ENCODE results near the gene TAF3.

The TAF3 gene

DNA sequence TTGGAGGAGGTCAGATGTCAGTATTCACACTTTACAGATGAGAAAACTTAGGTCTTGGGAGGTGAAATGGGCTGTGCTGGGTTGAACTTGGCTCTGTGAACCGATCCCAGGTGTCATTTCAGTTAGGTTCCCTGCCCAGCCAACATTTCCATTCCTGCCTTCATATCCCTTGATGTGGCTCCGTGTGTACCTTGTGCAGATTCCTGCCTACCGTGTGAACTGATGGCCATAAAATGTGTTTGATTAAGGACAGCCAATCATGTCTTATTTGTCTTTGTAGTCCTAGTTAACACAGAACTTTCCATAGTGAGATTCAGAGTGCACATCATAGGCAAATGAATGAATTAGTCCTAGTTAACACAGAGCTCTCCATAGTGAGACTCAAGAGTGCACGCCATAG, 135.1 kb downstream of the TAF3 start:
- no peak overlapping the region for H3K4me3 ChIP-seq (ENCODE audit: low read depth, low read length)
- TF ChIP-seq, protein P1, sequence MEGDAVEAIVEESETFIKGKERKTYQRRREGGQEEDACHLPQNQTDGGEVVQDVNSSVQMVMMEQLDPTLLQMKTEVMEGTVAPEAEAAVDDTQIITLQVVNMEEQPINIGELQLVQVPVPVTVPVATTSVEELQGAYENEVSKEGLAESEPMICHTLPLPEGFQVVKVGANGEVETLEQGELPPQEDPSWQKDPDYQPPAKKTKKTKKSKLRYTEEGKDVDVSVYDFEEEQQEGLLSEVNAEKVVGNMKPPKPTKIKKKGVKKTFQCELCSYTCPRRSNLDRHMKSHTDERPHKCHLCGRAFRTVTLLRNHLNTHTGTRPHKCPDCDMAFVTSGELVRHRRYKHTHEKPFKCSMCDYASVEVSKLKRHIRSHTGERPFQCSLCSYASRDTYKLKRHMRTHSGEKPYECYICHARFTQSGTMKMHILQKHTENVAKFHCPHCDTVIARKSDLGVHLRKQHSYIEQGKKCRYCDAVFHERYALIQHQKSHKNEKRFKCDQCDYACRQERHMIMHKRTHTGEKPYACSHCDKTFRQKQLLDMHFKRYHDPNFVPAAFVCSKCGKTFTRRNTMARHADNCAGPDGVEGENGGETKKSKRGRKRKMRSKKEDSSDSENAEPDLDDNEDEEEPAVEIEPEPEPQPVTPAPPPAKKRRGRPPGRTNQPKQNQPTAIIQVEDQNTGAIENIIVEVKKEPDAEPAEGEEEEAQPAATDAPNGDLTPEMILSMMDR (IDR thresholded peaks at IDR 0.05; ENCODE audit: low read depth, low read length): no peak

DNA sequence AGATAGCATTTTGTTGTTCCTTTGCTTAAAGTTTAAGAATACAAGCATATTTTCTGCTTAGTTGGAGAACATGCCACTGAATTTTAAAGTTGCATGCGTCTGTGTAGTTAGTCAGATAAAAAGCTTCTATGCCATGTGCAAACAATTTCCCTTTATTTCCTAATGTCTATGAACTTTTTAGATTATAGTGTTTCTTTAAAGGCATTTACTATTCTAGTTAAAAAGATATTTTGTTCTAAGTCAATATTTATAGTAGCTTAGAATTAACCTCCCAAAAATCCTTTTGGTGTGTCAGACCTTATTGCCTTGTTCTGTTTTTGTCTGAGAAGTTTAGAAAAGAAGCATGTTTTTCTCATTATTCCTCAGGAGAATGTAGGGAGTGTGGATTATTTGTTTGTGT, 137.1 kb downstream of the TAF3 start:
- TF ChIP-seq, protein P1 (IDR thresholded peaks at IDR 0.05; ENCODE audit: low read depth, low read length): no peak

DNA sequence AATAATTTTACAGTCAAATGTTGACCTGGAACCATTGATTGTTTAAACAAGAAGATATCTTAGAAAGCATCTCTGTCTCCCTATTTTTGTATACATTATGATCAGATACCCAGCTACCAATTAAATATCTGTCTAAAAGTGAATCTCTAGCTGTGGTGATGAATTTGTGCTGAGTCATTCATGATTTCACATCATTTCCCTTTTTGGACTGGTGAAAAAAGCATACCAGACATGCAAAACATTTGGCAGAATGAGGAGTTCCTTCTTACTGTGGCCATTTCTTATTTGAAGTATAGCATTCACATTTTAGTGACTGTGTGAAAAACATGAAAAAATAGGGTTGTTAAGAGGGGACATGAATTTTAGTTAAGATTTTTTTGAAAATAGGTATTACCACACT, 138.2 kb downstream of the TAF3 start:
- TF ChIP-seq, protein P1 (IDR thresholded peaks at IDR 0.05; ENCODE audit: low read depth, low read length): no peak
- H3K4me3 ChIP-seq (ENCODE audit: low read depth, low read length): no peak overlapping the region

More for the DNA sequence above, 137.1 kb downstream of the TAF3 start:
- no peak overlapping the region for H3K4me3 ChIP-seq (ENCODE audit: low read depth, low read length)

DNA sequence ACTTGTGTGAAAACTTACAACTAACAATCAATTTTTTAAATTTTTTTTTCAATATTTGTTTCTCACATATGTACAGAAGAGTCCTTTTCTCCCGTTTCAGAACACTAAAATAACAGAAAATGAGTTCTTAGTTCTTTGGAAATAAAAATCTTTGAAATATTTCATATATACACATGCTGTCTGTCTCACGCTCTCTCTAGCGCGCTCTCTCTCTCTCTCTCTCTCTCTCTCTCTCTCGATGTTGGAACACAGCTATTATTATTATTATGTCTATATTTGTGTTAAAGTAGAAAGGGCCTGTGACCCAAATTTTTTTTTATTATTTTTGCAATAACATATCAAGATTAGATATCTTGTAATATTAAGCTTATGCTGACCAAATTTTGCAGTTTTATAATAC, 139.3 kb downstream of the TAF3 start:
- H3K4me3 ChIP-seq (ENCODE audit: low read depth, low read length): no peak overlapping the region
- TF ChIP-seq, protein P1 (IDR thresholded peaks at IDR 0.05; ENCODE audit: low read depth, low read length): no peak

DNA sequence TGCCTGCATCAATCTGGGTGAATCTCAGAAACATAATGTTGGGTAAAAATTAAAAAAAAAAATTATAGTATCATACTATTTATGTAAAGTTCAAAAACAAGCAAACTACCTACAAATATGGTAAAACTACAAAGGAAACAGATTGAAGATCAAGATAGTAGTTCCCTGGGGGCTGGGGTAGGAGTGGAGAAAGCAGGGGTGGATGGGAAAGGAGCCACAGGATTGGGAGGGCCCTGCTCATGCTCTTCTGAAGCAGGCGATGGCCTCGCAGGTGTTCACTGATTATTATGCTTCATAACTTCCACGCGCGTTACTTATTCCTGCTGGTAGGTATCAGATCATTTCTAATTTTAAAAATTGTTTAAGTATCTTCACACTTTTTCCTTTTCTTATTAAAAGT, 140.1 kb downstream of the TAF3 start:
- TF ChIP-seq, protein P1 (IDR thresholded peaks at IDR 0.05; ENCODE audit: low read depth, low read length): no peak
- no peak overlapping the region for H3K4me3 ChIP-seq (ENCODE audit: low read depth, low read length)

DNA sequence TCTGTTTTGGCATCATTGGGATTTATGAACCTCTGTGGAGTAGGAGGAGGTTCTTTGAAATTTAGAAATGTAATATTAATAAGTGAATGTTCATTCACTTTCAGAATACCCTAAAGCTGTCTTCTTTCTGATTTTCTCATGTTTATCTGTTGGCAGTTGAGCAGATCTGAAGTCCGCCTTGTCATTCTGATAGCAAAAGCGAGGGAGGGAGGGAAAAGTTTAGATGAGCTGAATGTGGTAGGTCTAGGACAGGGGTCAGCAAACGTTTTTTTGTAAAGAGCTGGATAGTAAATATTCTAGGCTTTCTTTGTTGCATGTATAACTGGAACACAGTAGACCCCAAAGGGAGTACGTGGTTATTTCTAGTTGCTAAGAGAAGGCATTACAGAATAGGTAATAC, 141.8 kb downstream of the TAF3 start:
- no peak overlapping the region for H3K4me3 ChIP-seq (ENCODE audit: low read depth, low read length)
- TF ChIP-seq, protein P1 (IDR thresholded peaks at IDR 0.05; ENCODE audit: low read depth, low read length): no peak

DNA sequence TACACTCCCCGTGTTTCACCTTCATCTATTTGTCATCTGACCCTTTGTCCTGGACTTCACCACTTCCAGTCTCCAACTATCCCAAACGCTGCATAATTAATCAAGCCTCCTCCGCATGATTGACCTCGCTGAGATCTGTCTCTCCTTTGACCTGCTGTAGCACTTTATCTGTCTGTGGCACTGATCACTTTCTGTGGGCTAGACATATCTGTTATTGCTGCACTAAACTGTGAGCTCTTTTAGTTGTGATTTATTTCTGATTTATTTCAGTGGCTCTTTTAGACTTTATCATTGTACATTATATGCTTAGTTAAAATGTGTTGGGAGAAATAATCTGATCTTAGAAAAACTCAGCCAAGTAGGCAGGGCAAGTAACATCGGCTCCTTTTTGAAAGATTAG, 144.3 kb downstream of the TAF3 start:
- no peak overlapping the region for H3K4me3 ChIP-seq (ENCODE audit: low read depth, low read length)
- TF ChIP-seq, protein P1 (IDR thresholded peaks at IDR 0.05; ENCODE audit: low read depth, low read length): no peak
